AG10803 (cell line): ENCODE measurements around the gene GALNT17.
"Not testable (repeated sequence)": the region's sequence is repeated elsewhere in the genome, so short reads cannot be mapped to it uniquely, and the experiment has no call there.

Experiments
- DNase-seq: peaks from one replicate; pipeline ENCODE4 v3.0.0; 2010; ENCODE audit warnings: low read depth
- H3K4me3 ChIP-seq: 2 replicates; pipeline ENCODE4 v1.5.1; 2011; ENCODE audit warnings: mild to moderate bottlenecking, low read length, control low read depth
- TF ChIP-seq, protein P1 (sequence below): conservative IDR thresholded peaks from 2 replicates; pipeline ENCODE4 v1.5.1; 2011; ENCODE audit warnings: mild to moderate bottlenecking, low read length, control low read depth, inconsistent platforms

Gene GALNT17

DNA sequence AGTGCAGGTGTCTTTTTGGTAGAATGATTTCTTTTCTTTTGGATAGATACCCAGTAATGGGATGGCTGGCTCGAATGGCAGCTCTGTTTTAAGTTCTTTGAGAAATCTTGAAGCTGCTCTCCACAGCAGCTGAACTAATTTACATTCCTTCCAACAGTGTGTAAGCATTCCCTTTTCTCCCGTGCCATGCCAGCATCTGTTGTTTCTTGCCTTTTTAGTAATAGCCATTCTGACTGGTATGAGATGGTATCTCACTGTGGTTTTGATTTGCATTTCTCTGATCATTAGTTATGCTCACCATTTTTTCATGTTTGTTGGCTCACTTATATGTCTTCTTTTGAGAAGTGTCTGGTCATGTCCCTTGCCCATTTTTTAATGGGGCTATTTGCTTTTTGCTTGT, 486.3 kb downstream of the GALNT17 start:
- TF ChIP-seq, protein P1, sequence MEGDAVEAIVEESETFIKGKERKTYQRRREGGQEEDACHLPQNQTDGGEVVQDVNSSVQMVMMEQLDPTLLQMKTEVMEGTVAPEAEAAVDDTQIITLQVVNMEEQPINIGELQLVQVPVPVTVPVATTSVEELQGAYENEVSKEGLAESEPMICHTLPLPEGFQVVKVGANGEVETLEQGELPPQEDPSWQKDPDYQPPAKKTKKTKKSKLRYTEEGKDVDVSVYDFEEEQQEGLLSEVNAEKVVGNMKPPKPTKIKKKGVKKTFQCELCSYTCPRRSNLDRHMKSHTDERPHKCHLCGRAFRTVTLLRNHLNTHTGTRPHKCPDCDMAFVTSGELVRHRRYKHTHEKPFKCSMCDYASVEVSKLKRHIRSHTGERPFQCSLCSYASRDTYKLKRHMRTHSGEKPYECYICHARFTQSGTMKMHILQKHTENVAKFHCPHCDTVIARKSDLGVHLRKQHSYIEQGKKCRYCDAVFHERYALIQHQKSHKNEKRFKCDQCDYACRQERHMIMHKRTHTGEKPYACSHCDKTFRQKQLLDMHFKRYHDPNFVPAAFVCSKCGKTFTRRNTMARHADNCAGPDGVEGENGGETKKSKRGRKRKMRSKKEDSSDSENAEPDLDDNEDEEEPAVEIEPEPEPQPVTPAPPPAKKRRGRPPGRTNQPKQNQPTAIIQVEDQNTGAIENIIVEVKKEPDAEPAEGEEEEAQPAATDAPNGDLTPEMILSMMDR = no peak
- DNase-seq = peak; percentile 80
- no peak overlapping the region for H3K4me3 ChIP-seq

DNA sequence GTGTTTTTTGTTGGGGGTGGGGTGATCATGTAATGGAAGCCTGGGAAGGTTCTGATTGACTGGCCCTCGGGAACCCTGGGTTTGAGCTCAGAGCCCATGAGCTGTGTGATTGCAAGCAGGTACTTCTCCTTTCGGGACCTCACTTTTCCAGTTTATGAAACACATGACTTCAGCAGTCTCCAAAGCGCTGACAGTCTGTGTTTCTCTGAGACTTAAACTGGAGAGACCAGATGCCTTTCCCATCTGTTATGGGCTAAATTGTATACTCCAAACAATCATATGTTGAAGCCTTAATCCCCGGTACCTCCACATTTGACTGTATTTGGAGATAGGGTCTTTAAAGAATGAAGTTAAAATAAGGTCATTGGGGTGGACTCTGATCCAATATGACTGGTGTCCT, 493.6 kb downstream of the GALNT17 start:
- H3K4me3 ChIP-seq = no peak overlapping the region
- TF ChIP-seq, protein P1 = no peak
- no peak for DNase-seq

DNA sequence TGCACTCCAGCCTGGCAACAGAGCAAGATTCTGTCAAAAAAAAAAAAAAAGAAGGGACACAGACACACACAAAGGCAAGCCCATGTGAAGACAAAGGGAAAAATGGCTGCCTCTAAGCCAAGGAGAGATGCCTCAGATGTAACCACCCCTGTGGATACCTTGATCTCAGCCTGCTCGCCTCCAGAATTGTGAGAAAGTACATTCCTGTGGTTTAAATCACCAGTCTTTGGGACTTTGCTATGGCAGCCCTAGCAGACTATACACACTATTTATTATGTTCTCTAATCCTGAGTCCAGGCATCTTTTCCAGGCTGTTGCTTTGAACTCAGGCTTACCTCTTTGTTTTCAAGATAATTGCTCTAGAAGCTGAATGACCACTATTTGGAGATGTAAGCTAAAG, 494.3 kb downstream of the GALNT17 start:
- no peak overlapping the region for H3K4me3 ChIP-seq
- peak; percentile 79 for DNase-seq
- TF ChIP-seq, protein P1 = no peak

DNA sequence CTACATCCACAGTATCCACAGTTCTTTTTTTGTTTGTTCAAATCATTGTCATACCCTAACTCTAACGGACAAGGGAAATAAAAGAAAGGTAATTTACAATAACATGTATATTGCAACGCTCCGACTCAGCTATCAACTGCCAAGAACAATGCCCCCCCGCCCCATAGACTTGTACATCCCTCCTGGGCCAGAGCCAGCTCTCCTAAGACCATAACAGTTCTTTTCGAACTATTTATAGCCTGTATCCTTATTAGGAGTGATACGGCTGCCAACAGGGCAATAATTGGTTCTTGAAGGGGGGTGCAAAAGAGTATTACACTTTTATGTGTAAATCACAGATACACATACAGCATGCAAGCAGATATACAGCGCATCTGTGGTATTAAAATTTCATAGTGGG, 495.7 kb downstream of the GALNT17 start:
- no peak for DNase-seq
- TF ChIP-seq, protein P1 = no peak
- H3K4me3 ChIP-seq = no peak overlapping the region

DNA sequence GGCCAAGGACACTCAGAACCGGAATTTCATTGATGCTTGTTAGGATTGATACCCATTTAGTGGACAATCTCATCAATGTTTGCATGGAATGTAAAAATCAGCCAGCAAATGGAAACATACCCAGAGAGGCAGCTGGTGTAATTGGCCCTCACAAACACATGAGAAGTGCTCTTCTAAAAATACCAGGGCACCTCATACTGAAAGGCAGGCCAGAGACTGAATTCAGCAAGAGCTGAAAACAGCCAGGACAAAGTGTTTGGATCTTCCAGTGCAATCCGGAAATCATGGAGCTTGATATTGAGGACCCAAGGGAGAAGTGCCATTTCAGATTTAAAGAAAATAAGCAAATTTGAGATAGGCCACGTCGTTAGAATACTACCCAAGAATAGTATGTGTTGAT, 498.6 kb downstream of the GALNT17 start:
- no peak overlapping the region for H3K4me3 ChIP-seq
- TF ChIP-seq, protein P1 = no peak
- DNase-seq = no peak

DNA sequence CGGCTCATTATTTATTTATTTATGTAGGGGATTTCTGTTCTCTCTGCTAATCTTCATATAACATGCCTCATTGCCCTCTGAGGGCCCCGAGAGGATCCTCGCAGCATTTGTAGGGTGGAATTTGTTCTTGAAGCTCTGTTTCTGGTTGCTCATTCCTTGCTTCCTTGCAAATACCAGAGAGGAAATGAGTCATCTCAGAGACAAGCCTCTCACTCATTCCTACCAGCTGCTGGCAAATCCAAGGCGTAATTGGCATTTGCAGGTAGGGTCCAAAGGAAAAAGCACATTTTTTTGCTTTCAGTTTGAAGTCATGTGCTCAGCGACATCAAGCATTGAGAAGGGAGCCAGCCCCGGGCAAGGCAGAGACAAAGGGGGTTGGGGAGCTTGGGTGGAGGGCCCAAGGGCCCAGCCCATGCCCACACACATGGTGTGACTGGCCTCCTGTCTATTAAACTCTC, 501.6 kb downstream of the GALNT17 start:
- H3K4me3 ChIP-seq = no peak overlapping the region
- DNase-seq = peak; percentile 92
- TF ChIP-seq, protein P1 = no peak

DNA sequence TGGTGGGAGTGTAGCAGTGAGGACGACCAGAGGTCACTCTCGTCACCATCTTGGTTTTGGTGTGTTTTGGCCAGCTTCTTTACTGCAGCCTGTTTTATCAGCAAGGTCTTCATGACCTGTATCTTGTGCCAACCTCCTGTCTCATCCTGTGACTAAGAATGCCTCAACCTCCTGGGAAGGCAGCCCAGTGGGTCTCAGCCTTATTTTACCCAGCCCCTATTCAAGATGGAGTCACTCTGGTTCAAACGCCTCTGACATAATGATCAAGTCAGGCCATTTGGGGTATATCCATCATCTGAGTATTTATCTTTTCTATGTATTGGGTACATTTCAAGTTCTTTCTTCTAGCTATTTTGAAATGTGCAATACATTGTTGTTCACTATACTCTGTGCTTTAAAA, 503.9 kb downstream of the GALNT17 start:
- DNase-seq, H3K4me3 ChIP-seq: not testable (repeated sequence)

DNA sequence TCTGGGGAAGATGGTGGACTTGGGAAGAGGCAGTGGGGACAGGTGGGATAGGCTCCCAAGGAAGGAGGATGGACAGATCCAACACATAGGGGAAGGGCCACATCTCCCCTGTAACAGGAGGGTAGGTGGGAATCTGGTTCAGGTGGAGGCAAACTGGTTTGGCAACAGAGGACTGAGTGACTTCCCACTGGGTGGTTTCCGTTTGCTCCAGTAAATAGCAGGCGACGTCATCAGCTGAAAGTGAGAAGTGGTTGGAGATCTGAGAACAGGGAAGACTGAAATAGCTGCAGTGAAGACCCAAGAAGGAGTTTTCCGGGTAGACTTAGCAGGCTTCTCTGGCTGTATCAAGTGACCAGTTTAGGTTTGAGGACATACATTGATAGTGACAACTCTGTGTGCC, 504.4 kb downstream of the GALNT17 start:
- DNase-seq = peak; percentile 6
- no peak overlapping the region for H3K4me3 ChIP-seq
- TF ChIP-seq, protein P1 = no peak
